Metanephros (tissue), 2 donors: ENCODE results near the gene SHLD3. TPM values are rescaled to one million over a fixed set of nuclear protein-coding genes. Genes with fewer than 3 reads are reported as not detected.

ENCODE experiments used
- small RNA-seq: library from RNA; depleted of rRNA; stranded (forward); fragments of <200 nt; gene quantifications from one replicate; pipeline ENCODE3, GENCODE V24; 2014; ENCODE audit warnings: low replicate concordance
- total RNA-seq: library from RNA; depleted of rRNA; stranded (reverse); fragments of >200 nt; gene quantifications from one replicate; pipeline ENCODE4 v1.2.3, GENCODE V29; 2014

Gene SHLD3, protein sequence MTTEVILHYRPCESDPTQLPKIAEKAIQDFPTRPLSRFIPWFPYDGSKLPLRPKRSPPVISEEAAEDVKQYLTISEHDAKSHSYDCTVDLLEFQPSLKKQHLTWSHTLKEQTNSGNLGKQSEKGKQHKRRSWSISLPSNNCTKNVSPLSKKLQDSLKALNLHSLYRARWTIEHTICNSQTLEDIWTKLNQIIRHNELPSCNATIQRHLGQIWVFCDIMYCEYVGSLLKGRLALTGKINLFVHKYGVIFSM
- 3.6 TPM for total RNA-seq

GRCh38 chr5:65624571-65625555 is at the start of gene SHLD3, which contains the start of gene TRAPPC13:
Gene SHLD3 (plus strand): TSS chr5:65625027. CDS start chr5:65629588, 4,561 bp downstream.
Gene TRAPPC13 (plus strand): TSS chr5:65625027. CDS start chr5:65625061, 34 bp downstream.

DNA sequence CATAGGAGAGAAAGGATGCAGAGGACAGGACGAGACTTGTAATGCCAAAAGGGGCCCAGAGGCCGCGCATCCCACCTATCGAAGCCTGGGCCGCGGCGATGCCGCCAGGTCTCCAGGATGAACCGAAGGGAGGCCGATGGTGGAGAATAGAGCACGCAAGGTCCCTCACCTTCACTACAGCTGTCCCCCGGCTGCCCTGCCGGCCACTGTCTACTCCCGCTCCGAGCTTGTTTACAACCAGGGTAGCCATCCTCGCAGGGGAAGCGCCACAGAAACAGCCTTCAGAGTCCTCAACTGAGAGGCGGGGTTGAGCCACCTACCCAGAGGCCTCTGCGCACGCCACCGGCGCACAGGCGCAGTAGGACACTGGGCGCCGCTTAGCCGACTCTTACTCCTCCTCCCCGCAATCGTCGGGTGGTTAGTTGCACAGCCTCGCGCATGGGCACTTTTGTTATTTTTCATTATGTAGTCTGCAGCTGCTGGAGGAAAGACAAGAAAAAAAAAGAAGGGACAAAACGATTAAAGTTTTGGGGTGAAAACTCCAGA is 729 bp upstream of the SHLD3 start, which contains the start of gene TRIM23:
TRIM23 (minus strand) TSS at position 309 of the 546 bp plus-strand sequence; CDS start at position 250, 59 bp downstream.

Small RNA genes within 50 kb of the gene (small RNA-seq; reads per million reads assigned to genes)
- not detected for gene RNU6-540P

Other genes with a start within 250 kb of the SHLD3 start
- gene ADAMTS6, start 143.1 kb upstream of the SHLD3 start, total RNA-seq: 7.6 TPM
- 9.3 TPM for gene CENPK, start 61.9 kb upstream of the SHLD3 start, total RNA-seq
- gene PPWD1, start 61.7 kb upstream of the SHLD3 start, total RNA-seq: 59.8 TPM
- 27.4 TPM for gene TRIM23, start 694 bp upstream of the SHLD3 start, total RNA-seq
- gene TRAPPC13, start within 50 bp of the SHLD3 start, total RNA-seq: 26.4 TPM
- gene SGTB, start 97.1 kb downstream of the SHLD3 start, total RNA-seq: 5.5 TPM
- gene NLN, start 97.2 kb downstream of the SHLD3 start, total RNA-seq: 19.9 TPM